ENCODE results near the gene CDPF1. TPM values are rescaled to one million over a fixed set of nuclear protein-coding genes. Genes with fewer than 3 reads are reported as not detected.
A peak's percentile ranks its signal among the peaks of the same experiment; 100 is the strongest.

The CDPF1 gene
- total RNA-seq, 3 donors from 2014 or later = 7.5 to 16.6 (median 13.3) TPM

DNA sequence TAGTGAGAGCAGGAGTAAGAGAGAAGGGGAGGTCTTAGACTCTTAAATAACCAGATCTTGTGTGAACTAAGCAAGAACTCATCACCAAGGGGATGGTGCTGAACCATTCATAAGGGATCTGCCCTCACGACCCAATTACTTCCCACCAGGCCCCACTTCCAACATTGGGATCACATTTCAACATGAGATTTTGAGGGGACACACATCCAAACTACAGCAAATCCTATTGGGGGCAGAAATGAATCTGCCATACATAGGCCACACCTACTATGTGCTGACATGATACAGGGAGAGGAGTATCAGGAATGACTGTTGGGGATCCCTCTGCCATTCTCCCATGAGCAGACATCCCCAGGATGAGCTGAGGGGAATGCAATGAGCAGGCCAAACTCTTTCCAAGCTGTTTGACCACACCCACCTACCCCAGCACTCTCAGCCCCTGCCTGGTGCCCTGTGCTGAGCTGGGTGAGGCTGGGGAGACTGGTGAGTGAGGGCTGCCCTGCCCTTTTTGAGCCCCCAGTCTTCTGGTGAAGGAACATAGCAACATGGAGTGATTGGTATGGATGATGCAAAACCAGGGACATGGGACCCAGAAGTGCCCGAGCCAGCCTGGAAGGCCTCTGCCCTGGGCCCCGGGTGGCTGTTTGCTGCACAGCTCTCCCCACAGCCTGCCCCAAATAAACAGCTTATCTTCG, 45.3 kb upstream of the CDPF1 start:
- Histone ChIP-seq H3K27ac (peak overlapping the region; percentile 95), H3K36me3 (peaks cover 11% of the 10 kb centered on the region), H3K4me1 (peaks cover 0 to 3% of the 10 kb centered on the region in 2 donors), H3K4me3 (peak overlapping the region in 2 of 3 donors; percentile 67 to 76), H3K9me3 (peaks cover 5 to 10% of the 10 kb centered on the region in 2 donors), H3K27me3 (no peaks in the 10 kb centered on the region)
- DNase-seq (ENCODE audit: low spot score in 2 of 2) = no peak
- intact Hi-C loops (cut with DNase I; ENCODE audit: low total_unique reads) = loop anchor here (10.0 kb wide), 2 partner anchors 161 to 301 kb away; no protein-coding TSS in a partner anchor
- TF ChIP-seq POLR2A (IDR thresholded peaks at IDR 0.05) (no peak), POLR2AphosphoS5 (IDR thresholded peaks at IDR 0.05) (no peak)
- TF ChIP-seq, protein P1, sequence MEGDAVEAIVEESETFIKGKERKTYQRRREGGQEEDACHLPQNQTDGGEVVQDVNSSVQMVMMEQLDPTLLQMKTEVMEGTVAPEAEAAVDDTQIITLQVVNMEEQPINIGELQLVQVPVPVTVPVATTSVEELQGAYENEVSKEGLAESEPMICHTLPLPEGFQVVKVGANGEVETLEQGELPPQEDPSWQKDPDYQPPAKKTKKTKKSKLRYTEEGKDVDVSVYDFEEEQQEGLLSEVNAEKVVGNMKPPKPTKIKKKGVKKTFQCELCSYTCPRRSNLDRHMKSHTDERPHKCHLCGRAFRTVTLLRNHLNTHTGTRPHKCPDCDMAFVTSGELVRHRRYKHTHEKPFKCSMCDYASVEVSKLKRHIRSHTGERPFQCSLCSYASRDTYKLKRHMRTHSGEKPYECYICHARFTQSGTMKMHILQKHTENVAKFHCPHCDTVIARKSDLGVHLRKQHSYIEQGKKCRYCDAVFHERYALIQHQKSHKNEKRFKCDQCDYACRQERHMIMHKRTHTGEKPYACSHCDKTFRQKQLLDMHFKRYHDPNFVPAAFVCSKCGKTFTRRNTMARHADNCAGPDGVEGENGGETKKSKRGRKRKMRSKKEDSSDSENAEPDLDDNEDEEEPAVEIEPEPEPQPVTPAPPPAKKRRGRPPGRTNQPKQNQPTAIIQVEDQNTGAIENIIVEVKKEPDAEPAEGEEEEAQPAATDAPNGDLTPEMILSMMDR (IDR thresholded peaks at IDR 0.05) = no peak

DNA sequence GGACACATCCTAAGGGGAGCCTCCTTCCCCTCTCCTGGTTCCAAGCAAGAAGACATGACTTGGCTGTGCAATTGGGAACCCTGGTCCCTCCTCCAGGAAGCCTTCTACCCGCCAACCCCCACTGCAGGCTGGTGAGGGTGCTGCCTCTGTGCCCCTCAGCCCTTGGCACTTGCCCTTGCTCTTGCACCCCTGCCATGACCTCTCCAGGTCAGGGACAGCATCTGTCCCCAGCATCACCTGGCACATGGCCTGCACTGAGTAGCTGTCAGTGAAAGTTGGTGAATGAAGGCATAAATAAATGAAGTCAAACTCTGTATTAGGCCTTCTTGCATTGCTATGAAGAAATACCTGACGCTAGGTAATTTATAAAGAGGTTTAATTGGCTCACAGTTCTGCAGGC, 44.7 kb upstream of the CDPF1 start:
- Histone ChIP-seq H3K27ac (no peak overlapping the region), H3K4me1 (peaks cover 0 to 3% of the 10 kb centered on the region in 2 donors), H3K4me3 (no peak overlapping the region), H3K9me3 (peaks cover 5 to 10% of the 10 kb centered on the region in 2 donors), H3K27me3 (no peaks in the 10 kb centered on the region), H3K36me3 (peaks cover 11% of the 10 kb centered on the region)
- no peak for DNase-seq (ENCODE audit: low spot score in 2 of 2)
- intact Hi-C loops (cut with DNase I; ENCODE audit: low total_unique reads) = loop anchor here (10.0 kb wide), 2 partner anchors 160 to 300 kb away; no protein-coding TSS in a partner anchor
- TF ChIP-seq, protein P1 (IDR thresholded peaks at IDR 0.05) = no peak
- TF ChIP-seq POLR2A (IDR thresholded peaks at IDR 0.05) (no peak), POLR2AphosphoS5 (IDR thresholded peaks at IDR 0.05) (no peak)

DNA sequence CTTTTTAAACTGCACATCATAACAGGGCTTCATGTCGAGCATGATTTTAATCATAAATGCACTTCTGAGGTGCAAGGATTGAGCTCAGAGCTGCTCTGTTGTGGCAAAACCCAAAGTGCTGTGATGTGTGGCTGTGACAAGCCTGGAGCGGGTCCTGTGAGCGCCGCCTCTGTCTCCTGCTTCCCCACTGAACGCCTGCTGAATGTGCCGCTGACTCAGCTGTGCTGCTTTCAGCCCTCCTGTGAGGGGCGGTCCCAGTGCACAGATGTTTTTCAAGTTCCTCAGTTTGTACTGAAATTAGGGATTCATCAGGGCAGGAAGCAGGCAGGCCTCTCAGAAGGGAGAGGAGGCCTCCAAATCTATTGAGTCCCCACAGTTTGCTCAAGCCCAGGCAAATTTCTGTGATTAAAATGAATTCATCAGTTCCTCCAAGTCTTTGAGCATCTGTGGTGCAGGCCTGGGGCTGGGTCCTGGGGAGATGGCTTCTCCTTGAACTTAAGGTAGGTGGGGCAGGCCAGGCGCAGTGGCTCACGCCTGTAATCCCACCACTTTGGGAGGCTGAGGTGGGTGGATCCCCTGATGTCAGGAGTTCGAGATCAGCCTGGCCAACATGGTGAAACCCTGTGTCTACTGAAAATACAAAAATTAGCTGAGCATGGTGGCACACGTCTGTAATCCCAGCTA, 43.6 kb upstream of the CDPF1 start:
- Histone ChIP-seq H3K4me3 (no peak overlapping the region), H3K27me3 (no peaks in the 10 kb centered on the region), H3K9me3 (peaks cover 5 to 10% of the 10 kb centered on the region in 2 donors), H3K27ac (peak overlapping the region in 1 of 2 donors; percentile 52), H3K36me3 (peaks cover 11% of the 10 kb centered on the region), H3K4me1 (peaks cover 0 to 3% of the 10 kb centered on the region in 2 donors)
- intact Hi-C loops (cut with DNase I; ENCODE audit: low total_unique reads) = loop anchor here (10.0 kb wide), 2 partner anchors 159 to 299 kb away; no protein-coding TSS in a partner anchor
- TF ChIP-seq, protein P1 (IDR thresholded peaks at IDR 0.05) = no peak
- no peak for TF ChIP-seq POLR2A (IDR thresholded peaks at IDR 0.05)
- TF ChIP-seq POLR2AphosphoS5 (IDR thresholded peaks at IDR 0.05) = no peak
- no peak for DNase-seq (ENCODE audit: low spot score in 2 of 2)

DNA sequence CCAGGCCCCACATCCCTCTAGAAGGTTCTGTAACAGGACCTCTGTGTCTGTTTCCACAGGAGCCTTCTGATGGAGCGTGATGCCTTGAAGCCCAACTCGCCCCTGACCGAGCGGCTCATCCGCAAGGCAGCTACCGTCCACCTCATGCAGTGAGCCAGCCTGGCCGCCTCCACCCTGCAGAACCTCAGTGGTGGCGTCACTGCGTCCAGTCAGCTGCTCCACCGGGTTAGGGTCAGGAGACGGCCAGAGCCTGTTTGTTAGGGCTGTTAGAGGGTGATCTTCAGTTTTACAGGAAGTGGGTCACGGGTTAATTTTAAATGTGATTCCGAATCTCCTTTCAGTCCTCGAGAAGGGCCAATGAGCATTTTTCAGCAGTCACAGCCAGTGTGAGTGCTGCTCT, 42.6 kb upstream of the CDPF1 start:
- Histone ChIP-seq H3K9me3 (peaks cover 5 to 10% of the 10 kb centered on the region in 2 donors), H3K4me3 (no peak overlapping the region), H3K36me3 (peaks cover 11% of the 10 kb centered on the region), H3K27ac (peak overlapping the region in 1 of 2 donors; percentile 52), H3K27me3 (no peaks in the 10 kb centered on the region), H3K4me1 (peaks cover 0 to 3% of the 10 kb centered on the region in 2 donors)
- no peak for DNase-seq (ENCODE audit: low spot score in 2 of 2)
- intact Hi-C loops (cut with DNase I; ENCODE audit: low total_unique reads) = loop anchor here (10.0 kb wide), 2 partner anchors 158 to 298 kb away; no protein-coding TSS in a partner anchor
- TF ChIP-seq, protein P1 (IDR thresholded peaks at IDR 0.05) = no peak
- TF ChIP-seq POLR2AphosphoS5 (IDR thresholded peaks at IDR 0.05) (no peak), POLR2A (IDR thresholded peaks at IDR 0.05) (no peak)
